GM12873 (cell line): ENCODE data around the gene WDFY4.

Source experiments
- CTCF ChIP-seq: IDR thresholded peaks from 2 replicates; pipeline ENCODE4 v1.5.1; 2012; ENCODE audit warnings: low read depth, mild to moderate bottlenecking, moderate library complexity, low read length, control low read depth; ENCODE audit not compliant: insufficient read depth; ENCODE audit errors: missing control alignments

WDFY4 gene

DNA sequence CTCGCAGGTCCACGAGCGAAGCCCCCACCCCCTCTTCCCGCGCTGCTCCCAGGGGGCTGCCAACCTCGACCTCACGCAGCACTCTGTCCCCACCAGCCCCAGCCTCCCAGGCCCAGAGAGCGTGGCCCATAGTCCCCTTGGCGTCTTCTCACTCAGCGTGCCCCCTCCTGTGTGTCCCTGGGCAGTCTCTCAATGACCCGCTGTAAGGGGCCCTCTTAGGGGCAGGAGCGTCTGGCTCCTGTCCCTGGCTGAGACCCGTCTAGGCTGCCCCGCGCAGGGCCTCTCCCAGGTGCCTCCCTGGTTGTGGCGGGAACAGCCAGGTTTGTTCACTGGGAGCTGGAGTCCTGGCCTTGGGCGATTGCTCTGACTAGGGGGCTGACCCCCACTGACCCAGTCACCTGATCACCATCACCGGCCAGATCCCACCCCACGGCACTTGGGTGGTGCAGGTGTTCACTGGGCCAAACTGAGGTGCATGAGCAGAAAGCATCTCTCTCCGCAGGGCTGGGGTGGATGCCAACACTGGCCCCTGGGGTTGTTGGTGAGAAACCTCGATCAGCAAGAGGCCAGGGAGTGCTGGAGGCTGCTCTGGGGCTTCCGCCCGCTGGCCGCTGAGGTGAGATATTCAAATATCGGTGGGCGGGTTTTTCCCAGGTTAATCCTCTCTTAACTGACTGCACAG is 12.6 kb upstream of the WDFY4 start:
- TF ChIP-seq CTCF, result no peak

DNA sequence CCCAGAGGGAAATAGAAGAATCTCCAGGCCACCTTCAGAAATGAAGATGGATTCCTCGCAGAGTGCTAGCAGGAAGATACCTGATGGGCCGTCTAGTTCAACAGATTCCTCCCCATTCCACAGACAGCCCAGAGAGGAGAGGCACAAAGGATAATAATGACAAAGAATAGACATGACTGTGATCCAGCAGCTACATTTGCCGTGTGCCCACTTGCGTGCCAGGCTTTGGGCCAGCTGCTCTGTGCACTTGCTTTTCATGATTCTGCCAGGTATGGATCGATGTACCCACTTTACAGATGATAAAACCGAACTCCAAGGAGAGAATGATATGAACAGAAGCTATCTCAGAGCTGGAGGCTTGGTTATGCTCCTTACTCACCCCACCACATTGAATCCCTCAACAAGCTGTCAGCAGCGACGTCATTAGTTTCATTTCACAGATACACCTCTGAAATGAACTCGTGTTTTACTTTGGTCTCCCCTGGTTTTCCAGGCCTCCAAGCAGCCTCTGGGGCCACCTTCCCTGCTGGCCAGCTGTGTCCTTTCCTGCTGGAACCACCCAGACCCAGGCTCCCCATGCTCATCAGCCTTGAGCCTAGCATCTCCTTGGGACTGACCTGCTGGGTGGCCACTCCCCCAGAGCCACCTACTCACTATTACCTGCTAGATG is 11.9 kb upstream of the WDFY4 start:
- TF ChIP-seq CTCF, result no peak

- no peak for TF ChIP-seq CTCF
Measured at GRCh38 chr10:48677625-48678024, 7.0 kb upstream of the WDFY4 start.

GRCh38 chr10:48678041-48678440 is 6.6 kb upstream of the WDFY4 start:
- TF ChIP-seq CTCF, result no peak

DNA sequence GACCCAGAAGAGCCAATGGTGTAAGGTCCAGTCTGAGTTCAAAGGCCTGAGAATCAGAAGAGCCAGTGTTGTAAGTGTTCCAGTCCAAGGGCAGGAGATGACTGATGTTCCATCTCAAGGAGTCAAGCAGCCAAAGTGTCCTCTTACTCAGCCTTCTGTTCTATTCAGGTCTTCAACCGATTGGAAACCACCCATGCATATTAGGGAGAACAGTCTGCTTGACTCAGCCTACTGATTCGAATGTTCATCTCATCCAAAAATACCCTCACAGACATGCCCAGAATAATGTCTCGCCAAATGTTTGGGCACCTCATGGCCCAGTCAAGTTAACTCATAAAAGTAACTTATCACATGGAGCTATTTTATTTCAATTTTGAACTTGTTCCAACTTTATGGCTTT is 2.9 kb upstream of the WDFY4 start:
- no peak for TF ChIP-seq CTCF

DNA sequence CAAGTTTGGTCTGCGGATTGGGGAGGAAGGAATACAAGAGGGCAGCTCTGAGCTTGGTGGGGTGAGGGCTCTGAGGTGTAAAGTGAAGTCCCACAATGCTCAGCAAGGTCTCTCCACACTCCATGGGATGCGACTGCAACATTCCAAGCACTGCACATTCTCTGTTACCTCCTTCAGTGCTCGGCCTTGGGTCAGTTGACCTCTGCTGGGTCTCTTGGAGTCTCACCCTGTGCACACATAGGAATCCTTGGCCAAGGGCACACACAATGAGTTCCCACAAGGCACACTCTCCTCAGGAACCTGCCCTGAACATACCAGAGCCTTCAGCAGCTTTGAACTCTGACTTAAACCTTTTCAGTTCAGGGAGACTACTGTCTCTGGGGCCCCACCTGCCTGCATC is 2.4 kb upstream of the WDFY4 start:
- no peak for TF ChIP-seq CTCF

DNA sequence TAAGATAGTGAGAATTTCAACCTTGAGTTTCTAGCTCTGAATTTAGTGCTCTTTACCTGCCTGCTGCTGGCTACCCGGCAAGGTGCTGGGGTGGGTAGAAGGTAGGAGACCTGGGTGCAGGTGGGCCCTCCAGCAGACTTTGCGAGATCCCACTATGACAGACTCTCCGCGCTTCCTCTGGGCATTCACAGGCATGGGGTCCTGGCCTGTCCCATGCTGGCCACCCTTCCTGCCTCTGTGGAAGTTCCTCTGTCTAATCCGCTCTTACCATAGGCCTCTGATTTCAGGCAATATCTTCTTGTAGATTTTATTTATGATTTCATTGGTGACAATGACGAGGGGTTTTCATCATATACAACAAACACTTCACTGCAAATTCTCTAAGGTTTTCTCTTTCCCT is 1.2 kb upstream of the WDFY4 start:
- TF ChIP-seq CTCF, result no peak
